Measurements from ENCODE around the gene LRRC4B.

Gene LRRC4B

DNA sequence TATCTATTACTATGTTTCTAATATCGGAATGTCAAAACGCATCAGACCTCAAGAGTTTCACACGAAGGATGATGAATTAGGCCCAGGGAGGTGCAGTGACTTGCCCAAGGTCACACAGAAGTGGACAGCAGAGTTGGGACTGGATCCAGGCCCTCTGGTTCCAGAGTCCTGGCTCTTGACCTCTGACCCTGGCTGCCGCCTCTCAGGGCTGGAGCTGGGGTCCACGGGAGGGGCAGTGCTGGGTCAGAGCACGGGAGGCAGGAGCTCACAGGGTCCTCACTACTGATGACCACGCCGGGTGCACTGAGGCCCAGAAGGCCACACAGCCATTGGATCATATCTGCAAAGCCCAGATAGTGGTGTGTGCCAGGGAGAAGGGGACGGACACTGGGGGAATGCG, 45.4 kb downstream of the LRRC4B start:
- DNase-seq (ENCODE audit: low spot score) = no peak

DNA sequence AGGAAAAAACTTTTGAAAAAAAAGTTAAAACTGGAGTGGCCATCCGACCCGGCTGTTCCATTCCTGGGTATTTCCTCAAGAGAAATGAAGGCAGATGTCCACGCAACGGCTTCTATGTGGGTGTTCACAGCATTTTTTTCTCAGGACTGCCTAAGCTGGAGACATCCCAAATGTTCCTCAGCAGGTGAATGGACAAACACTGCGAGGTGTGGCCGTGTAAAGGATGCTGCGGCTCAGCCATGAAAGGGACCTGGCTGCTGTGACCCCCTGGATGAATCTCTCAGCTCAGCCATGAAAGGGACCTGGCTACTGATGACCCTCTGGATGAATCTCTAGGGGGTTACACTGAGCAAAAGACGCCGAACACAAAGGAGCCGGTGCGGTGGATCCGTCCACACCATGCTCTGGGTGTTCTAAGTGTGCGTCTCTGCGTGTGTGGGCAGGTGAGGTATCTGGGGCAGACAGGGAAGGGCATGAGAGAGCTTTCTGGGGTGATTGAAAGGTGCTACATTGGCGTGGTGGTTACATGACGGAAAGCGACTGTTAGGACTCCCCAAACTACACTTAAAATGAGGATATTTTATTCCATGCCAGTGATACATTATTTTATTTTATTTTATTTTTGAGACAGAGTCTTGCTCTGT, 47.3 kb downstream of the LRRC4B start:
- DNase-seq (ENCODE audit: low spot score) = no peak

DNA sequence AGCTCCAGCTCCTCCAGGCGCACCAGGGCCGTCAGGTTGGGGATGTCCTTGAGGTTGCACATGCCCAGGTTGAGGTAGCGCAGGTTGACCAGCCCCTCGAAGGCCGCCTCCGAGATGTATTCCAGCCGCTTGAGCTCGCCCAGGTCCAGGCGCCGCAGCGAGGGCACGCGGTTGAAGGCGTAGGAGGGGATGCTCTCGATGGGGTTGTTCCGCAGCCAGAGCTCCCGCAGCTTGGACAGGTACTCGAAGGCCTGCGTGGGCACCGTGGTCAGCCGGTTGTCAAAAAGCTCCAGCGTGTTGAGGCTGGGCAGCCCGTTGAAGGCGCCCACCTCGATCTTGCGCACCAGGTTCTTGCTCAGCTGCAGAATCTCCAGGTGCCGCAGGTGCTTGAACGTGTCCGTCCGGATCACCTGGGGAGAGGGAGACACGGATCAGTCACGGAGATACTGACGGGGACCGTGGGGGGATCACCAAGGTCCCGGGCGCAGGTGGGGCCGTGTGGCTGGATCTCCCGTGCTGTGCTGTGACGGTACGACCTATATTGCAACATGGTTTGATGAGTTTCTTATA, 49.1 kb downstream of the LRRC4B start:
- no peak for DNase-seq (ENCODE audit: low spot score)

DNA sequence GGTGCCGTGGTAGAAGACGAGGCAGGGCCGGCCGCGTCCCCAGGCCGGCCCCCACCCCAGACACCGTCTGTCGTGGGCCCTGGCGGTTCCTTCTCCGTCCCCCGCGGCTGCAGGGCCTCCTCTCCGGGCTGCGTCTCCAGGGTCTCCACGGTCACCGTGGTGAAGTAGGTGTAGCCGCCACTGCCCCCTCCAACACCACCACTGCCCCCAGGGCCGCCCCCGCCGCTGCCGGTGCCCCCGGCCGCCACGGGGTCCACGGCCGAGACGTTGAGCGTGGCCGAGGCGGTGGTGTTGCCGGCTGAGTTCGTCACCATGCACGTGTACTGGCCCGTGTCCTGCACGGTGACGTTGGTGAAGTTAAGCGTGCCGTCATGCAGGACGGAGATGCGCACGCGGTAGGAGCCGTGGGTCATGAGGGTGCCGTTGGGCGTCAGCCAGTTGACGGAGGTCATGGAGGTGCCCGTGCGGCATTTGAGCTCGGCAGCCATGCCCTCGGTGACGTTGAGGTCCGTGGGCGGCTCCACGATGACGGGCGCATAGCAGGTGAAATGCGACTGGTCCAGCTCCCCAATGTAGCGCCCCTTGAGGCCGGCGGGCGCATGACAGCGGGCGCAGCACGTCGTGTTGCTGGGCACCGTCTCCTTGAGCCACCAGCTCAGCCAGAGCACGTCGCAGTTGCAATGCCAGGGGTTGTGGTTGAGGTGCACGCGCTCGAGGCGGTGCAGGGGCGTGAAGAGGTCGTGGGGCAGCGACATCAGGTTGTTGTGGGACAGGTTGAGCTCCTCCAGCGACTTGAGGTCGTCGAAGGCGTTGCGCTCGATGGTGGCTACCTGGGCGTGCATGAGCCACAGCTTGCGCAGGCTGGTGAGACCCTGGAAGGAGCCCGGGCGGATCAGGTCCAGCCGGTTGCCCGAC, 49.9 kb downstream of the LRRC4B start:
- no peak for DNase-seq (ENCODE audit: low spot score)

DNA sequence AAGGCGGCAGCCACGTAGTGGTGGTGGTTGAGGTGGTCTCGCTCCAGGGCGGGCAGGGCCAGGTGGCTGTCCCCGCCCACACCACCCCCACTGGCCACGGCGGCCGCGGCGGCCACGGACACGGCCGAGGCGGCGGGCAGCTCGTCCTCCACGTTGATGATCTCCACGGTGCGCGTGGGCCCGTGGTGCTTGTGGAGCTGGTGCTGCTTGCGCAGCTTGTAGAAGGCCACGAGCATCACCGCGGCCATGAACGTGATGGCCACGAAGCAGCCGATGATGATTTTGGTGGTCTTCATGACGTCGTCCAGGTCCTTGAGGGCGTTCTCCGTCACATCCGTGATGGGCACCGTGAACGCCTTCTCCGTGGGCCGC, 50.5 kb downstream of the LRRC4B start:
- DNase-seq (ENCODE audit: low spot score) = no peak

DNA sequence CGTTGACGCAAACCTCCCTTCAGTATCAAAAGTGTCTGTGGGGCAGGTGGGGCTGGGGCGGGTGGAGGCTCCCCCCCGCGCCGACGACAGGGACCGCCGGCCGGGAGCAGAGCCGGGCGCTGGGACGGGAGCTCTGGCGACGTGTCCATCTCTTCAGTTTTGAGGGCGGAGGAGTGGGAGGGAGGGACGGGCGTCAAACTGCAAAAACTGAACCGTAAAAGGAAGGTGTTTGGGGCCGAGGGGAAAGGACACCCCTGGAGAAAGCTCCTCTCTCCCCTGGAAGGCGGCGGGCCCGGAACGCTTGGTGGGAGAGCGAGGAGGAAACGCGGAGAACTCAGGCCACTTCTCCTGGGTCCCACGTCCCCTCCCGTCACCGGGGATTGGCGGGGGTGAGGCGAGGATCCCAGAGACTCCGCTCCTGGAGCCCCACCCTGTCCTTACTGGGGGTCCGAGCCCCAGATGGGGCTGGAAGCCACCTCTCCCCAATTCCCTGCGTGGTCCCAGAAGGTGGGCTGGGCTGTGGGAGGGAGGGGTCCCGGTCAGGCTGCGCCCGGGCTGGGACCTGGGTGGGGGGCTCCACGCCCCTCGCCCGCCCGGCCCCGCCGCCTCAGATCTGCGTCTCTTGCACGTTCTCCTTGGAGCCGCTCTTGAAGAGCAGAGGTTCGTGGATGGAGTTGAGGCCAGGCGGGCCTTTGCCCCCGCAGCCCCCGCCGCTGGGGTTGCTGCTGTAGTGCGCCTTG, 51.1 kb downstream of the LRRC4B start:
- no peak for DNase-seq (ENCODE audit: low spot score)

DNA sequence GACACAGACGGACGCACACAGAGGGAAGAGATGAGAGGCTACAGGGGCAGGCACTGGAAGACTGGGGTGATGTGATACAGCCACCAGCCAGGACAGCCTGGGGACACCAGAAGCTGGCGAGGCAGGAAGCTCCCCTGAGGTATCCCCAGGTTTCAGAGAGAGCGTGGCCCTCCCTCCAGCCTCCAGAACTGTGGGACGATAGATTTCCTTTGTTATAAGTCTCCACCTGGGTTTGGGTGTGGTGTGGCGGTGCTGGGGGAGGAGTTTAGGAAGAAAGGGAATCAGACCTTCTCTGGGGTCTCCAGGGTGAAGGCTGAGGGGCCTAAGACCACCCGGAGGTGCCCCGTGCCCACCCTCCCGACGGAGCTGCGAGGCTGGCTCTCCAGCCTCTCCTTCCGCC, 51.8 kb downstream of the LRRC4B start:
- DNase-seq (ENCODE audit: low spot score) = no peak

DNA sequence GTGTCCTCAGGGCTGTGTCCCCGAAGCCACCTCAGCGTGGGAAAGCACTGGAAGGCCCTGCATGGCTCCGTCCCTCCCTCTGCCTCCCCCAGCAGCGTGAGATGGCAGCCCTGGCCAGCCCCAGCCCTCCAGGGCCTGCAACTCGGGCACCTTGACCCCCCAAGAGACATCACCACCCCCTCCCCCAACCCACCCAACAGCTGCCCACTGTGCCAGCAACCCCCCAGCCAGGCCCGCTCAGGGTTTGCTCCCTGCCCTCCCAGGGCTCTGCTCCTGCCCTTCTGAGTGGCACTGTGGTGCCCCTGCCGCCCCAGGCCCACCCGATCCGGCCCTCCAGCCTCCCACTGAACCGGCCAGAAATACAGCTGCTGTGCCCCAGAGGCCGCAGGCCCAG, 53.1 kb downstream of the LRRC4B start:
- DNase-seq (ENCODE audit: low spot score) = no peak

DNA sequence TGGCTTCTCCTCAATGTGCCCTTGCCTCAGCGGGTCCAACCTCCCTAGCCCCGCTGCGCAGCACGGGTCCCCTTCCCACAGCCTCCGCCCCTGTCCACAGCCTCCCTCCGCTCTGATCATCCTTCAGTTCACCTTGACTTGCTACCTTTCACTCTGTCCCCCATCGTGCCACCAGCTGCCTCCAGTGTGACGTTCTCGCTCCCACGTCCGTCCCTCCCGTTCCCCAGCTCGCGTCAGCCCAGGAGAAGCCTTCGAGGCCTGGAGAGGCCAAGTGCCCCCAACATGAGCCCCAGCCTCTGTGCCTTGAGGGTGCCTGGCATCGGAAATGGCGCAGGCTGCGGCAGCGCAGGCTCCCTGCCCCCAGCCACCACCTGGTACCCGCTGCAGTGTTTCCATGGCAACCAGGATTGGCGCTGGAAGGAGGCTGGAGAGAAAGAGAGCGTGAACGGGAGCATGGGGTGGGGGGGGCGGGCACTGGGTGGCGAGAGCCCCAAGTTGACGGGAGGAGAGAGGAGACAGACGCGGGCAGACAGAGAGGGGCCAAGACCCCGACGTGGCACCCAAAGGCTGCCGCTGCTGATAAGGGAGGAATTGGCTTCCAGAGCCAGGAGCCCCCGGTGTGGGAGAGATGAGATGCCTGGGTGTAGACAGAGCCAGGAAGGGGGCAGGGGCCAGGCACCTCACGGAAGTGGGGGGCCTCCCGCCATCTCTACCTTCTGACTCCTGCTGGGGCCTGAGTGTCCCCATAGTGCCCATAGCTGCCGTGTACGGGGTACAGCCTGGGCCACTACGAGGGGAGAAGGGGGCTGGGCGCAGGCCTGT, 53.7 kb downstream of the LRRC4B start:
- DNase-seq (ENCODE audit: low spot score) = no peak

DNA sequence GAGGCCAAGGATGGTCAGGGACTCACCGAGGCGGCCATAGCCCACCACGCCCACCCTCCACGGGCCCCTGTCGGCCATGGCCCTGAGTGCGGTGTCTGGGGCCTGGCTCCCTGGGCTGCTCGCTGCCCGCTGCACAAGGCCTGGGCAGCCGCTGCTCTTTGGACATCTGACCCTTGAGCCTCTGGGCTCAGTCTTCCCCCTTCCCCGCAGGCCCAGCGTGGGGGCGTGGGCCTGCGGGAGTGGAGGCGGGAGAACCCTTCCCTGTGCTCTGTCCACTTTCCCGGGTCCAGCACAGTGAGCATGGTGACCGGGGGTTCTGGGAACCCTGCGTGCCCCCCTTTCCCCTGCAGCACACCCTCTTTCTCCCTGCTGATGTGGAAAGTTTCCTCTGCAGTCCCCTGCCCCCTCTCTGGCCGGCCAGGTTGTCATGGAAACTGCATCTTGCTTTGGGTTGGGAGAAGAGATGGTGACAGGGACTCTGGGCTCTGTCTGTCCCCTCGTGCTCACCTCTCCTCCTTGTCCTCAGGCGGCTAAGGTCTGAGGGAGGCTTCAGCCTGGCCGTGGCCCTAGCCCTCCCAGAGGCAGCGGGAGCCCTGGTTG, 54.4 kb downstream of the LRRC4B start, which contains the start of gene ASPDH:
Gene ASPDH, minus strand, starts transcription at position 168 of the 600 bp plus-strand sequence. Its CDS starts 90 bp downstream, at position 78.
- no peak for DNase-seq (ENCODE audit: low spot score)

DNA sequence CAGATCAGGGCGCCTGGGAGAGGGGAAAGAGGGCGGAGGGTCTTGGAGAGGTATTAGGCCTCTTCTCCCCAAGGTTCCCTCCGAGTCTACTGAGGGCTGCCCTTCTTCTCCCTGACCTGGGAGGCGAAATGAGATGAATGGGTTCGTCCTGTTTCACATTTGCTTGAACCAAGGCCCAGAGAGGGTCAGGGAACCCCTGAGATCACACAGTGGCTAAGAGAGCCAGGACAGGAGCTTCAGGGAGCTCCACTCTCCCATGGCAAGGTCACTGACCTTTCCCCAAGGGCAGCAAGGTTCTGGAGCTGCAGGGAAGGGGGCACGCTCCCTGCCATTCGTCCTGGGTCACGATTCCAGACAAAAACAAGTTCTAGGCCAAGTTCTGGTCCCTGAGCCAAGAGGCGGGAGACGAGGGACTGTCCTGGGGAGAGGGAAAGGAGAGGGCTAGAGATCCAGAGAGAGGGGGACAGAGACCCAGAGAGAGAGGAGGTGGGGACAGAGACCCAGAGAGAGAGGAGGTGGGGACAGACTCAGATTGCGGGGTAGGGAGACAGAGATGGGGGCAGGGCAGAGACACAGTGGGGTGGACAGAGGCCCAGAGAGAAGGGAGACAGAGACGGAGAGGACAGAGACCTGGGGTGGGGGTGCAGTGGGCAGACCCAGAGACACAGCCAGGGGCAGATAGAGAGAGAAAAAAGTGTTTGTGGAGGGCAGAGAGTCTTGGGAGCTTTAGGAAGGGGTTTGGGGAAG, 55.1 kb downstream of the LRRC4B start:
- DNase-seq (ENCODE audit: low spot score) = no peak

DNA sequence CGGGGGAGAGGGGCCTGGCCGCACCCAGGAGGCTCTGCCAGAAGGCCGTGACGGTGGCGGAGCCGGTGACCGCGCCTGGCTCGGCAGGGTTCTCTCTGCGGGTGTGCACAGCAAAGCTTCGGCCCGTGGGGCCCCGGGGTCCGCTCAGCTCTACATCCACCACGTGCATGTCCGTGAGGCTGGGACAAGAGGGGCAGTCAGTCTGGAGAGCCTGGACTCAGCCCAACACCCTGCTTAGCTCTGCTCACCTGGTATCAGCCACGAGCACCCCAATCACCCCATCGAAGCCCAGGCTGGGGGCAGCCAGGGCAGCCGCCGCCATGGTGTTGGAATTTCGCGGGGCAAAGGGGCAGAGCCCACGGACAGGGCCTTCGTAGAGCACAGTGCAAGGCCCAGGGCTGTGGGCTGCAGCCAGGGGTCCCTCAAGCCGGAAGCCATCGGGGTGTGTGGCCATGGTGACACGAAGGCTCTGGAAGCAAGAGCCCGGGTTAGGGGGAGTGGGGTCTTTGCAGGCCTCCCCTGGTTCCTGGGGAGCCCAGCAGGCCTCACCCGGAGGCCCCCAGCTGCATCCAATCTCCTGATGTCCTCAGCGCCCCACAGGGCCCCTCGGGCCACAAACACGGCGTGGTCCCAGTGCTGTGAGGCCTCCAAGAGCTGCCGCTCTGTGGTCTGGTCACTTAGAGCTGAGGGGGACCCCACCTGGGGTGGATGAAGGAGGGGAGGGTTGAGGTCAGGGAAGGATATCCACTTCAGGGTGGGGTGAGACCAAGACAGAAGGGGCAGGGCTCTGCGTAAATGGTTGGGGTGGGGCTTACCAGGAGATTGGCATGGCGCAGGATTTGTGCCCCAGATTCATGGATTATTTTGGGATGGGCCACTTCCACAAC, 55.9 kb downstream of the LRRC4B start:
- DNase-seq (ENCODE audit: low spot score) = no peak

DNA sequence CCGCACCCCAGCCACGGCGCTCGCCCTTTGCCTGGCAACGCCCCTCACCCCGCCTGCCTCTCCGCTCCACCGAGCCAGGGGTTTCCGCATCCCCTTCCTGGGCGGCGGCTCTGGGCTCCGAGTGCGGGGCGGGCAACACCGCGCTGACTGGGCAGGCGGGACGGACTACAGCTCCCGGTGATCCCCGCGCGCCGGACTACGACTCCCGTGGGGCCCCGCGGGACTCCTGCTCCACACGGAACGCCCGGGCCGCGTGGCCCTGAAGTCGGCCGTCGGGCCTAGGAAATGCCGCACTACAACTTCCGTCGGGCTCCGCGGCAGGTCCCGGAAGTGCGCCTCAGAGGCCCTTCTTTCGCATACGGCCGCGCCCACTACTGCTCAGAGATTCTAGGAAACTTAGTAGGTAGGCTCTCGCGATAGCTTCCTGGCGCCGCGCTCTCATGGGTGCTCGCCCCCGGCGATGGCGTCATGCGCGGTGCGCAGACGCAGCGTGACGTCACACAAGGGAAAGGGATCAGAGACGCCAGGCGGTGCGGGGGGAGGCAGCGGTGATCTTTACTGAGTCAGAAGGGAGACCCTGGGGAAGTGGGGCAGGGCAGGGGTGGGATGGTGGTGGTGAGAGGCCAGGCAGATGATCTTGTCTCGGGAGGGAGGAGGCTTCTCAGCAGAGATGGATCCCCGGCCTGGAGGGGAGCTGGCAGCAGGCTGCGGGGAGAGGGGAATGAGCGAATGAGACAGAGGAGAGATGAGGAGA, 57.0 kb downstream of the LRRC4B start, which contains the start of gene JOSD2:
Gene JOSD2, minus strand, starts transcription at position 123 of the 754 bp plus-strand sequence. CDS start 760 bp downstream, outside the sequence.
- DNase-seq (ENCODE audit: low spot score) = peak; percentile 98

DNA sequence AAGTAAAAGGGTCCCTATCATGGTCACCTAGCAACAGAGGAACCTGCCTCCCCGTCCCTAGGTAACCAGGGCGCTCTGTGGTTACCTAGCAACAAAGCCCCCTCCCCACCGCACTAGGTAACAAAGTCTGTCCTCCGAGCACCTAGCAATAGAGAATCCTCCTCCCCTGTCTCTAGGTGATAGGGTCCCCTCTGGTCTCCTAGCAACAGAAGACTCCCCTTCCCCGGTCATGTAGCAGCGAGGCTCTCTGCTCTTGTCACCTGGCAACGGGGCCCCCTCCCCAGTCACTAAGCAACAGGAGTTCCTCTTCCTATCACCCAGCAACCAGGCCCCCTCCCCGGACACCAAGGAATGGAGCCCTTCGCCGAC, 57.6 kb downstream of the LRRC4B start:
- no peak for DNase-seq (ENCODE audit: low spot score)

DNA sequence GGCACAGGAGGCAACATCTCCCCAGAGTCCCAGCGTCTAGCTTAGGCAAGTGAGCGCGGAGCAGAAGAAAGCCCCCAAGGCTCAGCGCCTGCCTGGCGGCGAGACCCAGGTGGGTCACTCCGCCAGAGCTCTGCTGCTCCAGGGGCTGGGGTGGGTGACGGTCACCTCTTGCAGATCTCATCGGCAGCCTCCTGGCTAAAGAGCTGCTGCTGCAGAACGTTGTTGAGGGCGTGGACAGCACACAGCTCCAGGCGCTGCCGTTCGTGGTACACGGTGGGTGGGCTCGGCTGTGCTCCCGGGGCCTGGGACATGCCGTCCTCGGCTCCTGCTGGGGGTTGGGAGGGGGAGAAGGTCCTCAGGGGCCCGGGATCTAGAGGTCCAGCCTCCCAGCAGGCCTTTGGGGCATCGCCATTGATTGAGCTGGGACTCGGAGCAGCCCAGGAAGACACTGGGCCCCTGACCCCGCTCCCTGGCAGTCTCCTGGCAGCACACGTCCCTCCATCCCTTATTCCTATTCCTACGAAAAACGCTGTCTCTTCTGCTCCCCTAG, 58.0 kb downstream of the LRRC4B start:
- DNase-seq (ENCODE audit: low spot score) = peak; percentile 40

DNA sequence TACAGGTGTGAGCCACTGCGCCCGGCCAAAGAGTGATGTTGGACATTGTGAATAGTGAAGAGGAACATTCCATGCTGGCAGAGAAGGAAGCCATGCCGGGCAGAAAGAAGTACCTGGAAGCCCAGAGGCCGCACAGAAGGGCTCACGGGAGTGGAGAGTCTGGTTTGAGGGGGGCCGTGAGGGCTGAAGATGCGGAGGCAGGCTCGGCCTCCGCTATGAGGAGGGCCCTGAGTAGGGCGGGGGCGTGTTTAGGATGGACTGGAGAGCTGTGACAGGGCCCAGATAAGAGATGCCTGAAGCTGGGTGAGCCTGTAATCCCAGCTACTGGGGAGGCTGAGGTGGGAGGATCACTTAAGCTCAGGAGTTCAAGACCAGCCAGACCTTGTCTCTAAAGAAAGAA, 58.9 kb downstream of the LRRC4B start:
- DNase-seq (ENCODE audit: low spot score) = no peak

DNA sequence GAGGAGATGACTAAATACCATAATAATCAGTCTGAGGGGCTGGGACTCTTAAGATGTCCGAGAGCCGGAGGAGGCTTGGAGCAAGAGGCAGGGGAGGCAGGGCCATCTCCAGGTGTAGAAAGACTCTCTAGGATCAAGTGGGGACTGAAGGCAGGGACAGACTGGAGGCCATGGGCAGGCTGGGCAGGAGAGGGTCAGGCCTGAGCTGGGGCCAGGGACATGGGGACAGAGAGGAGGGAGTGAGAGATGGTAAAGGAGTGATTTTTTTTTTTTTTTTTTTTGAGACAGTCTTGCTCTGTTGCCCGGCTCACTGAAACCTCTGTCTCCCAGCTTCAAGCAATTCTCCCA, 59.4 kb downstream of the LRRC4B start:
- DNase-seq (ENCODE audit: low spot score) = no peak

DNA sequence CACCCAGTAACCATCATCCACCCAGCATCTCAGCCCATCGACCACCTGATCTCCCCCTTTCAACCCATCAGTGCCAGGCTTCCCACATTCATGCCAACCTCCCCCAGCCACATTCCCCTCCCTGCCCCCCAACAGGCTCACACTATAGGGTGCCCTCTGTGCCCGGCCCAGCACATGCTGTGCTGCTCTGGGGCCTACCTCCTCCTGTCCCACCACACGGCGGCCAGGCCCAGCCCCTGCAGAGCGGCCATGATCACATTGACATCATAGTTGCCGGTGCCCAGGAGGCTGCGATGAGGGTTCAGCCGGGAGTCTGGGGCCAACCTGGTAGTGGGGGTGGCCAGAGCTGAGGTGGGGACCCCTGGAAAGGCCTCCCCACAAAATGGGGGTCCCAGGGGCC, 60.9 kb downstream of the LRRC4B start:
- no peak for DNase-seq (ENCODE audit: low spot score)

All from GM03348 (cell line).